Erythroblast (primary cell): ENCODE data around the gene PLAC9.

ENCODE experiments used
- GATA1 ChIP-seq: IDR thresholded peaks from 2 replicates; pipeline ENCODE4 v1.6.1; 2011; ENCODE audit warnings: low read depth, mild to moderate bottlenecking, control low read depth, low read length, moderate library complexity
- POLR2A ChIP-seq: IDR thresholded peaks from 2 replicates; pipeline ENCODE4 v1.6.1; 2011; ENCODE audit warnings: mild to moderate bottlenecking, low read length

- TF ChIP-seq POLR2A = no peak
- TF ChIP-seq GATA1 = no peak
Observed at GRCh38 chr10:80156216-80156615, 23.7 kb downstream of the PLAC9 start.
